Endothelial cell of umbilical vein (primary cell): ENCODE data around the gene LRP6.

ENCODE experiments used
- FOS ChIP-seq: IDR thresholded peaks from 2 replicates; pipeline ENCODE4 v1.6.1; 2011; ENCODE audit warnings: mild to moderate bottlenecking, low read length, moderate library complexity, borderline replicate concordance; ENCODE audit not compliant: insufficient read depth
- JUN ChIP-seq: IDR thresholded peaks from 2 replicates; pipeline ENCODE4 v1.6.1; 2011; ENCODE audit warnings: borderline replicate concordance, low read depth; ENCODE audit not compliant: insufficient read length, insufficient read depth
- POLR2AphosphoS5 ChIP-seq: IDR thresholded peaks from 2 replicates; pipeline ENCODE4 v1.6.1; 2012; ENCODE audit warnings: low read depth, mild to moderate bottlenecking, control low read depth, low read length, moderate library complexity; ENCODE audit not compliant: insufficient read depth
- TF ChIP-seq, protein P1 (sequence below), 2 donors: IDR thresholded peaks; 1 replicate in 1 of 2; 2 replicates in 1 of 2; pipeline ENCODE4 v1.5.1; 2011; ENCODE audit warnings: low read length in 2 of 2, mild to moderate bottlenecking in 2 of 2, moderate library complexity in 2 of 2, control low read depth in 1 of 2, inconsistent platforms in 1 of 2, low read depth in 1 of 2; ENCODE audit not compliant: insufficient read depth in 1 of 2; ENCODE audit errors: extremely low read depth in 1 of 2

DNA sequence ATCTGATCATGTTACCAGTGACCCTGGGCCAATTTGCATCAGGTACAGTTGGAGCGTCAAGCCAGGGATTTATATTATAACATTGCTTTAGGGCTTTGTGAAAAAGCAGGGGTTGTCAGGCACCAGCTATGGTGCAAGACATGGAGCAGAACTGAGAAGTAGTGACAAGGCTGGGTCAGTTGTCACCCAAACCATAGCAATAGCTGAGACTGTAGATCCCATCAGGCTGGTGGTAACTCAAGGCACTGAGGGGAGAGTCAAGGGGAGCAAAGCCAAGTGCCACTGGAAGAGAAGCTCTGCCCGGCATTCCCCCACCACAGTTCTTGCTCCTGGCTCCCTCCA is 179.2 kb downstream of the LRP6 start:
- TF ChIP-seq, protein P1, sequence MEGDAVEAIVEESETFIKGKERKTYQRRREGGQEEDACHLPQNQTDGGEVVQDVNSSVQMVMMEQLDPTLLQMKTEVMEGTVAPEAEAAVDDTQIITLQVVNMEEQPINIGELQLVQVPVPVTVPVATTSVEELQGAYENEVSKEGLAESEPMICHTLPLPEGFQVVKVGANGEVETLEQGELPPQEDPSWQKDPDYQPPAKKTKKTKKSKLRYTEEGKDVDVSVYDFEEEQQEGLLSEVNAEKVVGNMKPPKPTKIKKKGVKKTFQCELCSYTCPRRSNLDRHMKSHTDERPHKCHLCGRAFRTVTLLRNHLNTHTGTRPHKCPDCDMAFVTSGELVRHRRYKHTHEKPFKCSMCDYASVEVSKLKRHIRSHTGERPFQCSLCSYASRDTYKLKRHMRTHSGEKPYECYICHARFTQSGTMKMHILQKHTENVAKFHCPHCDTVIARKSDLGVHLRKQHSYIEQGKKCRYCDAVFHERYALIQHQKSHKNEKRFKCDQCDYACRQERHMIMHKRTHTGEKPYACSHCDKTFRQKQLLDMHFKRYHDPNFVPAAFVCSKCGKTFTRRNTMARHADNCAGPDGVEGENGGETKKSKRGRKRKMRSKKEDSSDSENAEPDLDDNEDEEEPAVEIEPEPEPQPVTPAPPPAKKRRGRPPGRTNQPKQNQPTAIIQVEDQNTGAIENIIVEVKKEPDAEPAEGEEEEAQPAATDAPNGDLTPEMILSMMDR (IDR thresholded peaks at IDR 0.05; ENCODE audit: extremely low read depth in 1 of 2, insufficient read depth in 1 of 2, low read depth in 1 of 2, low read length in 2 of 2): no peak
- no peak for TF ChIP-seq POLR2AphosphoS5
- no peak for TF ChIP-seq FOS
- no peak for TF ChIP-seq JUN
